K562 (cell line): Measurements from ENCODE around the gene RPP25. TPM values are rescaled to one million over a fixed set of nuclear protein-coding genes. Genes with fewer than 3 reads are reported as not detected.

Experiments
- ATAC-seq: fragments of 200-7000 bp; cut with Tn5 transposase; 3 replicates; pipeline ENCODE4 v1.9.1; 2020; ENCODE audit warnings: moderate library complexity
- BruUV-seq: library from RNA; stranded (reverse); fragments of 400-500 nt; replicated peaks from 2 replicates; lab custom pipeline; 2021; lab: Mats Ljungman, UMichigan
- CTCF ChIA-PET: fragments of 300-600 bp; formaldehyde crosslinking; extraction: SDS; loops from one replicate; lab custom pipeline; 2021; ENCODE audit warnings: low intra/inter-chr PET ratio; lab: Yijun Ruan, JAX
- POLR2A ChIA-PET: fragments of 300-600, 350-650 bp; sonication (Branson Sonifier 250); formaldehyde crosslinking; extraction: SDS; loops from one replicate; lab custom pipeline; 2021; ENCODE audit warnings: antibody characterized with exemption, inconsistent platforms; lab: Yijun Ruan, JAX
- DNase-seq, 4 experiments: peaks; one replicate each; pipeline versions ENCODE4 v3.0.0 to v3.0.0-alpha.2; 2011 to 2018; ENCODE audit warnings: low spot score in 3 of 4, mixed read lengths in 3 of 4; ENCODE audit errors: extremely low read depth in 1 of 4
- FAIRE-seq: peaks from 2 replicates; lab custom pipeline; 2011; peaks lifted over from hg19 to GRCh38; lab: Jason Lieb, UNC
- H2AFZ ChIP-seq: 2 replicates; pipeline ENCODE4 v1.6.0; 2011; ENCODE audit warnings: low read depth, low read length, control low read depth, inconsistent platforms
- H3K27ac ChIP-seq: fragments of 200-600 bp; 3 replicates; pipeline ENCODE4 v1.8.0; 2011; ENCODE audit warnings: low read depth, mild to moderate bottlenecking, control low read depth, inconsistent platforms, low read length, moderate library complexity, mixed read lengths; ENCODE audit errors: extremely low read depth
- H3K27me3 ChIP-seq, 2 experiments: fragments of 300-600 bp in 1 of 2; 2 replicates in 1 of 2; 3 replicates in 1 of 2; pipeline versions ENCODE4 v1.6.0 to v1.8.0; 2011; ENCODE audit warnings: inconsistent platforms in 2 of 2, low read length in 2 of 2, mild to moderate bottlenecking in 1 of 2, mixed read lengths in 1 of 2, moderate library complexity in 1 of 2; ENCODE audit not compliant: control insufficient read depth in 2 of 2, insufficient read depth in 2 of 2
- H3K36me3 ChIP-seq: fragments of 300-600 bp; 3 replicates; pipeline ENCODE4 v1.8.0; 2011; ENCODE audit warnings: mild to moderate bottlenecking, low read length, inconsistent platforms; ENCODE audit not compliant: control insufficient read depth, insufficient read depth
- H3K4me1 ChIP-seq, 2 experiments: fragments of 200-600 bp in 1 of 2; replicated peaks in 1 of 2; 2 replicates in 1 of 2; 3 replicates in 1 of 2; pipeline versions ENCODE4 v1.5.1 to v1.8.0; 2011; ENCODE audit warnings: inconsistent platforms in 2 of 2, low read length in 2 of 2, mild to moderate bottlenecking in 1 of 2, mixed read lengths in 1 of 2, moderate library complexity in 1 of 2; ENCODE audit not compliant: control insufficient read depth in 2 of 2, insufficient read depth in 2 of 2
- H3K4me2 ChIP-seq: 2 replicates; pipeline ENCODE4 v1.6.1; 2011; ENCODE audit warnings: low read length, control low read depth, inconsistent platforms, mixed read lengths; ENCODE audit not compliant: insufficient read depth
- H3K4me3 ChIP-seq: fragments of 200-600 bp; sonication (generic), shearing (Covaris generic); 2 replicates; pipeline ENCODE4 v1.5.1; 2016; ENCODE audit warnings: control low read depth, inconsistent platforms
- H3K79me2 ChIP-seq: fragments of 200-600 bp; 3 replicates; pipeline ENCODE4 v1.8.0; 2011; ENCODE audit warnings: low read length, inconsistent platforms; ENCODE audit not compliant: control insufficient read depth, insufficient read depth
- H3K9ac ChIP-seq, 2 experiments: 2 replicates each; pipeline versions ENCODE4 v1.6.0 to v1.6.1; 2011; ENCODE audit warnings: low read depth in 2 of 2, low read length in 2 of 2, control low read depth in 1 of 2, inconsistent platforms in 1 of 2, mild to moderate bottlenecking in 1 of 2, mixed read lengths in 1 of 2; ENCODE audit not compliant: insufficient read depth in 1 of 2
- H3K9me1 ChIP-seq: one replicate; pipeline ENCODE4 v1.6.0; 2011; ENCODE audit warnings: inconsistent platforms, mild to moderate bottlenecking, low read length, moderate library complexity; ENCODE audit not compliant: control insufficient read depth, insufficient read depth
- H3K9me3 ChIP-seq: replicated peaks from 2 replicates; pipeline ENCODE4 v1.5.1; 2011; ENCODE audit warnings: low read depth, low read length, inconsistent platforms; ENCODE audit not compliant: control insufficient read depth, insufficient read depth
- H4K20me1 ChIP-seq: replicated peaks from 2 replicates; pipeline ENCODE4 v1.6.1; 2011; ENCODE audit warnings: low read length, inconsistent platforms, mixed read lengths; ENCODE audit not compliant: control insufficient read depth, insufficient read depth
- BCL6 ChIP-seq: fragments of 250-450 bp; sonication (Bioruptor Pico); IDR thresholded peaks from 2 replicates; pipeline ENCODE4 v1.4.0; 2020
- BHLHE40 ChIP-seq: IDR thresholded peaks from 2 replicates; pipeline ENCODE4 v1.6.1; 2011; ENCODE audit warnings: low read length, improper control_type of control experiment
- CBX3 ChIP-seq, 2 experiments: IDR thresholded peaks; 1 replicate in 1 of 2; 2 replicates in 1 of 2; pipeline ENCODE4 v1.6.1; 2012; ENCODE audit warnings: inconsistent platforms in 2 of 2, low read length in 2 of 2, borderline replicate concordance in 1 of 2, control low read depth in 1 of 2
- CUX1 ChIP-seq: fragments of 200-800 bp; sonication (Bioruptor generic); IDR thresholded peaks from 2 replicates; pipeline ENCODE4 v1.6.1; 2016; ENCODE audit warnings: missing genetic modification characterization, missing compliant biosample characterization
- DMBX1 ChIP-seq: fragments of 250-450 bp; sonication (Bioruptor Pico); IDR thresholded peaks from 2 replicates; pipeline ENCODE4 v1.8.0; 2022; ENCODE audit warnings: inconsistent platforms, mild to moderate bottlenecking, moderate library complexity, borderline replicate concordance
- EZH2 ChIP-seq: IDR thresholded peaks from 2 replicates; pipeline ENCODE4 v1.6.1; 2012; ENCODE audit warnings: low read depth, mild to moderate bottlenecking, inconsistent platforms, low read length, borderline replicate concordance
- FOXJ3 ChIP-seq: sonication (generic); formaldehyde crosslinking; IDR thresholded peaks from 2 replicates; pipeline ENCODE4 v1.4.0; 2020; ENCODE audit warnings: mild to moderate bottlenecking, missing genetic modification reagents
- FOXM1 ChIP-seq, 2 experiments: fragments of 450-650 bp in 1 of 2; sonication (generic) in 1 of 2; formaldehyde crosslinking in 1 of 2; IDR thresholded peaks; 2 replicates each; pipeline versions ENCODE4 v1.6.1 to v1.9.0; 2017 to 2022; ENCODE audit warnings: low read depth in 2 of 2, mild to moderate bottlenecking in 2 of 2, missing genetic modification reagents in 1 of 2, moderate library complexity in 1 of 2
- SAFB ChIP-seq: fragments of 200-400 bp; formaldehyde crosslinking; IDR thresholded peaks from 2 replicates; pipeline ENCODE4 v1.6.1; 2017; ENCODE audit warnings: low read depth, low read length, borderline replicate concordance
- VEZF1 ChIP-seq: fragments of 200-800 bp; sonication (Bioruptor generic); IDR thresholded peaks from 2 replicates; pipeline ENCODE4 v1.6.1; 2017; ENCODE audit warnings: missing genetic modification characterization, missing compliant biosample characterization
- ZNF316 ChIP-seq: fragments of 450-650 bp; IDR thresholded peaks from 2 replicates; pipeline ENCODE4 v1.6.1; 2016
- ZNF518B ChIP-seq: fragments of 250-450 bp; sonication (Bioruptor Pico); IDR thresholded peaks from 2 replicates; pipeline ENCODE4 v1.5.0; 2021; ENCODE audit warnings: mild to moderate bottlenecking, moderate library complexity
- ZSCAN29 ChIP-seq: fragments of 450-650 bp; IDR thresholded peaks from 2 replicates; pipeline ENCODE4 v1.6.1; 2017
- WGBS: fragments of 100-300 bp; shearing (Covaris generic); methylation state at CpG from one replicate; pipeline ENCODE4 v1.1.6; 2016; ENCODE audit warnings: low coverage, mixed read lengths; ENCODE audit not compliant: insufficient coverage; ENCODE audit errors: missing lambda C conversion rate; 5-methylcytosine and 5-hydroxymethylcytosine counted together
- in situ Hi-C: fragments of 300-500 bp; cut with MboI; formaldehyde crosslinking; loops from 4 replicates; pipeline ENCODE4 v1.15.0; 2018; ENCODE audit warnings: inconsistent platforms, mixed read lengths
- intact Hi-C: fragments of 100-400 bp; cut with micrococcal nuclease; formaldehyde crosslinking; loops from 2 replicates; pipeline ENCODE4 v1.14.2; 2022
- polyA plus RNA-seq, 8 experiments: library from polyadenylated mRNA; depleted of rRNA in 4 of 8; stranded (reverse) in 5 of 8; unstranded in 3 of 8; fragments of >200 nt; fragmentation: Nextera tagmentation in 2 of 8; fragmentation: Illumina TruSeq in 1 of 8; extraction: Ambion mirVana in 2 of 8; extraction: Trizol in 1 of 8; gene quantifications; 2 replicates each; pipeline versions ENCODE4 v1.2.1 to v1.2.3, GENCODE V29; 2011 to 2014; ENCODE audit warnings: inconsistent platforms in 1 of 8, missing spikeins in 1 of 8
- total RNA-seq, 7 experiments: library from RNA; depleted of rRNA in 6 of 7; stranded (reverse); fragments of >200 nt in 6 of 7; fragmentation: Illumina TruSeq in 2 of 7; extraction: Trizol in 2 of 7; gene quantifications; 2 replicates each; pipeline versions ENCODE4 v1.2.1 to v1.2.3, GENCODE V29; 2011 to 2021; ENCODE audit warnings: low replicate concordance in 1 of 7

RPP25 gene
- total and polyA plus RNA-seq, 9 of the 15 experiments (the other 6 are each of a cell fraction or from before 2014, with no cell fraction given), result 1.1 to 12.3 (median 5.6) TPM

GRCh38 chr15:74982183-74982582 lies 25.6 kb upstream of the RPP25 start:
- H2AFZ ChIP-seq, result no peak overlapping the region
- H3K9me1 ChIP-seq, result no peaks in the 10 kb centered on the region
- in situ Hi-C loops, result no loop called here
- H3K4me3 ChIP-seq, result no peak overlapping the region
- H3K4me2 ChIP-seq, result no peak overlapping the region
- H3K79me2 ChIP-seq, result no peaks in the 10 kb centered on the region
- peaks cover 21 to 48% of the 10 kb centered on the region in 2 experiments for H3K27me3 ChIP-seq
- DNase-seq (no peak), FAIRE-seq (no peak), ATAC-seq (no peak)
- H3K36me3 ChIP-seq, result no peaks in the 10 kb centered on the region
- H3K9me3 ChIP-seq, result no peaks in the 10 kb centered on the region; the same call in 1 of the 2 replicates
- H3K9ac ChIP-seq, result no peak overlapping the region
- no peak overlapping the region for H3K27ac ChIP-seq
- no peaks in the 10 kb centered on the region for H4K20me1 ChIP-seq
- H3K4me1 ChIP-seq, result no peaks in the 10 kb centered on the region
- POLR2A ChIA-PET, result interaction anchor here (0.6 kb wide), 1 partner anchor 47 kb away, joined by 3 read pairs; no protein-coding TSS in a partner anchor
- intact Hi-C loops, result no loop called here
- no TSS peak for BruUV-seq
- CTCF ChIA-PET, result interaction anchor here (0.6 kb wide), 1 partner anchor 256 kb away, joined by 4 read pairs; no protein-coding TSS in a partner anchor
- WGBS, result 2% methylated on average over 5 of the region's 5 CpGs
- TF ChIP-seq CBX3 (IDR thresholded peaks at IDR 0.05; ENCODE audit: borderline replicate concordance in 1 of 2, low read length in 2 of 2) (no peak), FOXM1 (IDR thresholded peaks at IDR 0.05; ENCODE audit: low read depth) (no peak), FOXM1 (CRISPR knock-in tag; IDR thresholded peaks at IDR 0.05; ENCODE audit: low read depth) (no peak), ZNF316 (no peak), EZH2 (no peak), BHLHE40 (no peak), FOXJ3 (no peak), CUX1 (CRISPR knock-in tag) (no peak), ZNF518B (CRISPR knock-in tag) (no peak), ZSCAN29 (no peak), VEZF1 (no peak), BCL6 (CRISPR knock-in tag) (no peak), DMBX1 (no peak), SAFB (no peak)
